Fibroblast of lung (primary cell): ENCODE results near the gene CALN1.

Experiments used
- CTCF ChIP-seq, 2 donors: IDR thresholded peaks in 1 of 2; conservative IDR thresholded peaks in 1 of 2; 1 replicate in 1 of 2; 2 replicates in 1 of 2; pipeline ENCODE4 v1.5.1; 2011 to 2012; ENCODE audit warnings: low read length in 2 of 2, control low read depth in 1 of 2, inconsistent platforms in 1 of 2, low read depth in 1 of 2, mild to moderate bottlenecking in 1 of 2
- EZH2 ChIP-seq: IDR thresholded peaks from 2 replicates; pipeline ENCODE4 v1.5.1; 2012; ENCODE audit warnings: low read length, control low read depth, mild to moderate bottlenecking; ENCODE audit errors: missing control alignments

GRCh38 chr7:72441791-72442190 lies 29.7 kb upstream of the CALN1 start:
- TF ChIP-seq CTCF (conservative IDR thresholded peaks at IDR 0.05 in 1 of 2, IDR thresholded peaks at IDR 0.05 in 1 of 2; ENCODE audit: low read depth in 1 of 2, low read length in 2 of 2) (no peak), EZH2 (no peak)
